GM19328 (cell line): ENCODE results near the gene ITGA8.

Experiments
- ATAC-seq: cut with Tn5 transposase; IDR thresholded peaks from one replicate; pipeline ENCODE4 v1.9.1; 2021; ENCODE audit warnings: mild to moderate bottlenecking, moderate library complexity; ENCODE audit not compliant: unreplicated experiment

The ITGA8 gene

GRCh38 chr10:15474671-15475070 is 245.1 kb downstream of the ITGA8 start:
- no peak for ATAC-seq

GRCh38 chr10:15473396-15473767 is 246.3 kb downstream of the ITGA8 start:
- ATAC-seq, result no peak

- no peak for ATAC-seq
These were observed 247.0 kb downstream of the ITGA8 start for GRCh38 chr10:15472431-15473395.

GRCh38 chr10:15472008-15472407 is 247.7 kb downstream of the ITGA8 start:
- ATAC-seq, result no peak

- ATAC-seq, result no peak
These were observed 250.6 kb downstream of the ITGA8 start for GRCh38 chr10:15469111-15469510.

GRCh38 chr10:15464381-15464780 is 255.3 kb downstream of the ITGA8 start:
- no peak for ATAC-seq
